ENCODE measurements around the gene TMEM120A. TPM values are rescaled to one million over a fixed set of nuclear protein-coding genes. Genes with fewer than 3 reads are reported as not detected.

TMEM120A gene
- total RNA-seq, 1 experiment from 2014 or later, result 18.9 TPM

- intact Hi-C loops (cut with micrococcal nuclease; ENCODE audit: unreplicated experiment), result no loop called here
- Histone ChIP-seq H3K27me3 (replicated peaks; ENCODE audit: insufficient read depth, low read depth, low read length, poor library complexity) (no peaks in the 10 kb centered on the region), H3K4me1 (ENCODE audit: insufficient read depth, low read length, poor library complexity, severe bottlenecking) (no peaks in the 10 kb centered on the region), H3K9me3 (ENCODE audit: low read depth, low read length, poor library complexity, severe bottlenecking) (no peaks in the 10 kb centered on the region), H3K27ac (ENCODE audit: low read depth, low read length, poor library complexity, severe bottlenecking) (no peak overlapping the region), H3K4me3 (ENCODE audit: low read depth, low read length, poor library complexity, severe bottlenecking) (no peak overlapping the region), H3K36me3 (ENCODE audit: insufficient read depth, low read length, poor library complexity, severe bottlenecking) (no peaks in the 10 kb centered on the region)
- ChIA-PET CTCF (no interaction called here), POLR2A (ENCODE audit: low non-redundant PET) (no interaction called here)
- no peak for DNase-seq (ENCODE audit: low spot score)
- TF ChIP-seq CTCF (conservative IDR thresholded peaks at IDR 0.05; ENCODE audit: low read depth, low read length) (no peak), EZH2 (IDR thresholded peaks at IDR 0.05; ENCODE audit: borderline replicate concordance, low read depth, low read length, poor library complexity, severe bottlenecking) (no peak)
- BruUV-seq (replicated peaks), result no TSS peak
Observed at GRCh38 chr7:75996476-75996875, 2.1 kb upstream of the TMEM120A start.

- CTCF ChIA-PET, result no interaction called here
- Histone ChIP-seq H3K36me3 (ENCODE audit: insufficient read depth, low read length, poor library complexity, severe bottlenecking) (no peaks in the 10 kb centered on the region), H3K4me1 (ENCODE audit: insufficient read depth, low read length, poor library complexity, severe bottlenecking) (no peaks in the 10 kb centered on the region), H3K27ac (ENCODE audit: low read depth, low read length, poor library complexity, severe bottlenecking) (no peak overlapping the region), H3K4me3 (ENCODE audit: low read depth, low read length, poor library complexity, severe bottlenecking) (no peak overlapping the region), H3K27me3 (replicated peaks; ENCODE audit: insufficient read depth, low read depth, low read length, poor library complexity) (no peaks in the 10 kb centered on the region), H3K9me3 (ENCODE audit: low read depth, low read length, poor library complexity, severe bottlenecking) (no peaks in the 10 kb centered on the region)
- POLR2A ChIA-PET (ENCODE audit: low non-redundant PET), result no interaction called here
- no peak for TF ChIP-seq EZH2 (IDR thresholded peaks at IDR 0.05; ENCODE audit: borderline replicate concordance, low read depth, low read length, poor library complexity, severe bottlenecking)
- TF ChIP-seq CTCF (conservative IDR thresholded peaks at IDR 0.05; ENCODE audit: low read depth, low read length), result no peak
- intact Hi-C loops (cut with micrococcal nuclease; ENCODE audit: unreplicated experiment), result no loop called here
- DNase-seq (ENCODE audit: low spot score), result no peak
- no TSS peak for BruUV-seq (replicated peaks)
Observed at GRCh38 chr7:75995996-75996395, 1.6 kb upstream of the TMEM120A start.

GRCh38 chr7:75995052-75995471, 667 bp upstream of the TMEM120A start:
- no TSS peak for BruUV-seq (replicated peaks)
- no peaks in the 10 kb centered on the region for H3K4me1 ChIP-seq (ENCODE audit: insufficient read depth, low read length, poor library complexity, severe bottlenecking)
- no peaks in the 10 kb centered on the region for H3K36me3 ChIP-seq (ENCODE audit: insufficient read depth, low read length, poor library complexity, severe bottlenecking)
- intact Hi-C loops (cut with micrococcal nuclease; ENCODE audit: unreplicated experiment), result no loop called here
- no peaks in the 10 kb centered on the region for H3K27me3 ChIP-seq (replicated peaks; ENCODE audit: insufficient read depth, low read depth, low read length, poor library complexity)
- DNase-seq (ENCODE audit: low spot score), result no peak
- CTCF ChIA-PET, result no interaction called here
- H3K9me3 ChIP-seq (ENCODE audit: low read depth, low read length, poor library complexity, severe bottlenecking), result no peaks in the 10 kb centered on the region
- peak overlapping the region; percentile 70 for H3K27ac ChIP-seq (ENCODE audit: low read depth, low read length, poor library complexity, severe bottlenecking)
- POLR2A ChIA-PET (ENCODE audit: low non-redundant PET), result no interaction called here
- peak overlapping the region; percentile 95 for H3K4me3 ChIP-seq (ENCODE audit: low read depth, low read length, poor library complexity, severe bottlenecking)
- TF ChIP-seq CTCF (conservative IDR thresholded peaks at IDR 0.05; ENCODE audit: low read depth, low read length) (no peak), EZH2 (IDR thresholded peaks at IDR 0.05; ENCODE audit: borderline replicate concordance, low read depth, low read length, poor library complexity, severe bottlenecking) (no peak)

Data from A673 (cell line).